Fibroblast of the aortic adventitia (primary cell): ENCODE measurements around the gene CDKN1C. TPM values are rescaled to one million over a fixed set of nuclear protein-coding genes. Genes with fewer than 3 reads are reported as not detected.

Source experiments
- DNase-seq: peaks from one replicate; pipeline ENCODE4 v3.0.0-alpha.2; 2010; ENCODE audit warnings: low read depth
- H3K4me3 ChIP-seq: 2 replicates; pipeline ENCODE4 v1.5.1; 2011; ENCODE audit warnings: low read depth, mild to moderate bottlenecking, control low read depth, low read length, moderate library complexity
- total RNA-seq: library from RNA; depleted of rRNA; stranded (reverse); fragments of >200 nt; gene quantifications from 2 replicates; pipeline ENCODE4 v1.2.3, GENCODE V29; 2012; ENCODE audit warnings: low replicate concordance
- TF ChIP-seq, protein P1 (sequence below): IDR thresholded peaks from 2 replicates; pipeline ENCODE4 v1.5.1; 2011; ENCODE audit warnings: mild to moderate bottlenecking, low read length, control low read depth, inconsistent platforms; ENCODE audit not compliant: insufficient read depth

Gene CDKN1C
- total RNA-seq, 1 donor, result 4.2 TPM

DNA sequence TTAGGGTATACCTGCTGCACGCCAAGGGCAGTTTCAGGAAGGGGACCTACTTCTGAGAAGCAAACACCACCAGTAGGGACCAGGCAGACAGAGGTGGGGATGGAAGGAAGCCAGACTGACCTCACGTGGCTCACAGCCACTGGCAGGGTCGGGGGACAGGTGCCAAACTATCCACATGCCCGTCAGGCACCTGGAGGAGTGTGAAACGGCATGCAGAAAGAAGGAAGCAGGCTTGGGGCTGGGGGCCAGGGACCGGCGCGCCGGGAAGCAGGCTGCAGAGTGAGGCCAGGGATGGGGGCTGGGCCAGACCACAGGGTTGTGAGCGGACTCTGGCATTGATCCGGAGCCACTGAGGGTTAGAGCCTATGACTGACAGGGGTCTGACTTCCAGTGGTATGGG is 47.5 kb downstream of the CDKN1C start:
- no peak overlapping the region for H3K4me3 ChIP-seq
- DNase-seq, result no peak
- TF ChIP-seq, protein P1, sequence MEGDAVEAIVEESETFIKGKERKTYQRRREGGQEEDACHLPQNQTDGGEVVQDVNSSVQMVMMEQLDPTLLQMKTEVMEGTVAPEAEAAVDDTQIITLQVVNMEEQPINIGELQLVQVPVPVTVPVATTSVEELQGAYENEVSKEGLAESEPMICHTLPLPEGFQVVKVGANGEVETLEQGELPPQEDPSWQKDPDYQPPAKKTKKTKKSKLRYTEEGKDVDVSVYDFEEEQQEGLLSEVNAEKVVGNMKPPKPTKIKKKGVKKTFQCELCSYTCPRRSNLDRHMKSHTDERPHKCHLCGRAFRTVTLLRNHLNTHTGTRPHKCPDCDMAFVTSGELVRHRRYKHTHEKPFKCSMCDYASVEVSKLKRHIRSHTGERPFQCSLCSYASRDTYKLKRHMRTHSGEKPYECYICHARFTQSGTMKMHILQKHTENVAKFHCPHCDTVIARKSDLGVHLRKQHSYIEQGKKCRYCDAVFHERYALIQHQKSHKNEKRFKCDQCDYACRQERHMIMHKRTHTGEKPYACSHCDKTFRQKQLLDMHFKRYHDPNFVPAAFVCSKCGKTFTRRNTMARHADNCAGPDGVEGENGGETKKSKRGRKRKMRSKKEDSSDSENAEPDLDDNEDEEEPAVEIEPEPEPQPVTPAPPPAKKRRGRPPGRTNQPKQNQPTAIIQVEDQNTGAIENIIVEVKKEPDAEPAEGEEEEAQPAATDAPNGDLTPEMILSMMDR, result no peak

DNA sequence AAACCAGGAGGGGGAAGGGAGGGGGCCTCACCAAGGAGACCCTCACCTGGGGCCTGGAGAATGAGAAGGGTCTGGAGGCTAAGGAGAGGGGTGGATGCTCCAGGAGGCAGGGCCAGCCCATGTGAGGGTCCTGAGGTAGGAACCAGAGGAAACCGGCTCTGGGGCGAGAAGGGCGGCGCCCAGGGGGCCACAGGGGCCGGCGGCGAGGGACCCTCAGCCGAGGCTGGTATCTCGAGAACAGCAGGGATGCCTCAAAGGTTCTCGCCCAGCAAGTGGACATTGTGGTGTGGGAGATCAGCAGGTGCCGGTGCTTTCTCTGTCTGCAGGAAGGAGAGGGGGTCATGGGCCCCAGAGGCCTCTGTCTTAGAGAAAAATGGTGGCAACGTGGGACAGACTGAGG is 47.9 kb downstream of the CDKN1C start:
- TF ChIP-seq, protein P1, result no peak
- no peak for DNase-seq
- H3K4me3 ChIP-seq, result no peak overlapping the region

DNA sequence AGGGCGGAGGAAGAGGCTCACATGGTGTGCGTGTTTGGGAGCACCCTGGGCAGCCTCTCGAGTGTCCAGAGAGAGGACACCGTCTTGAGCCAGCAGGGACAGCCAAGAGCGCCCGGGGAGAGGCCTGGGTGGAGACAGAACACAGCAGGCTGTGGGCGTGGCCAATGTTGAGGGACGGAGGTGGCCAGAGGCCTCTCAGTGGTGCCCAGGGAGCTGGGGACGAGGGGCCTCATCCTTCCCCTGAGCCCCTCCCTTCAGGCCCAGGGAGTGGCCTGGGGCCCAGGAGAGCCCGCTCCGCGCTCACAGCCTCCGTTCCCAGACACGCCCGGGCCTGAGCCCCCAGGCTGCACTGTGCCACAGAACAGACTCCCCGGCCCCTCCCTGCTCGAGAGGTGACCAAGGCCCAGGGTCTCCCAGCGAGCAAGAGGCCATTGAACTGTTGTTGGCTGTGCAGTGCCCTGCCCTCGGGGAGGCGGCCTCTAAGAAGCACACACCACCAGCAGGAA is 48.4 kb downstream of the CDKN1C start:
- TF ChIP-seq, protein P1, result peak; percentile 53
- H3K4me3 ChIP-seq, result no peak overlapping the region
- DNase-seq, result peak; percentile 50

DNA sequence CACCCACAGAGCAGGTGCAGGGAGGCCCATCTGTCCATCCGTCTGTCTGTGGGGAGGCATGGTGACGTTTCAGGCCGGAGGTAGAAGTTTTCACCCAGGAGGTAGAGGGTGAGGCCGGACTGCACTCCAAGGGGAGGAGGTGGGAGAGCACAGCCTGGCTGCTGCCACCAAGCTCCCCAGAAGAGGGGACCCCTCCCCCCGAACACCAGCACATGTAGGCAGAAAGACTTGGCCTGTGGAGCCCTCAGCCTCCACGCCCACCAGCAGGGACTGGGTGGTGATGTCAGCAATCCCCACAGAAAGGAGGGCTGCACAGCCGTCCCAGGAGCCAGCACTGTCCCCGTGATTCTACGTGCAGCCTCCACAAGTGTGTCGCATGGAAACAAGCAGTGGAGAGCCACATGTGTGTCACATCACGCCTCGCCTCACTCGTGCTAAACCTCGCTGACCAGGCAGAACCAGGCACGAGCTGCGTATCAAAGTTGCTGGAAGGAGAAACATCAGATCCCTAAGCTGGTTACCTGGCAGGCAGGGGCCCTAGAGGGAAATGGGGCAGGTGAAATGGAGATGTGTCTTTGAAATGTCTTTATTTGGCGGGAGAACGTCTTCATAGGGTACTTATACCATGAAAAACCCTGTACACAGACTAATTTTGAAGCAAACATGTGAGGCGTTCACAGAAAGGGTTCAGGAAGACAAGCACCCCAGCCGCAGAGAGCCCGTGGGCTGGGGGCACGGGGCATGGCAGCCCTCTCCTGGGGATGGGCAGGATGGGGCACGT is 49.1 kb downstream of the CDKN1C start:
- no peak overlapping the region for H3K4me3 ChIP-seq
- TF ChIP-seq, protein P1, result no peak
- no peak for DNase-seq

DNA sequence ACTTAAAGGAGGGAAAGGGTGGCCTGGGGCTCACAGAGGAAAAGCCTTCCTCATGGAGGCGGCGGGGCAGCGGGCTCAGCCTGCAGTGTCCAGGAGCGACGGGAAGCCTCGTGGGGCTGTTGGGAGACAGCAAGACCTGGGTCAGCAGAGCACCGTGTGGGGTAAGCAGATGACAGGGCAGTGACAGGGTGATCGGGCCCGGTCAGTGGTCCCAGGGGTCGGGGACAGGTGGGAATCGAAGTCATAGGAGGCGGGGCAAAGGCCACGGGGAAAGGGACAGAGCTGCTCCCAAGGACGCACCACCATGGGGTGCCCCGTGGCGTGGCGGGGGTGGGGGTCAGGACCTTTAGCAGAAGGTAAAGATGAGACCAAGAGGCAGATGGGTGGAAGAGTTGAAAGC is 49.8 kb downstream of the CDKN1C start:
- DNase-seq, result no peak
- TF ChIP-seq, protein P1, result no peak
- no peak overlapping the region for H3K4me3 ChIP-seq

DNA sequence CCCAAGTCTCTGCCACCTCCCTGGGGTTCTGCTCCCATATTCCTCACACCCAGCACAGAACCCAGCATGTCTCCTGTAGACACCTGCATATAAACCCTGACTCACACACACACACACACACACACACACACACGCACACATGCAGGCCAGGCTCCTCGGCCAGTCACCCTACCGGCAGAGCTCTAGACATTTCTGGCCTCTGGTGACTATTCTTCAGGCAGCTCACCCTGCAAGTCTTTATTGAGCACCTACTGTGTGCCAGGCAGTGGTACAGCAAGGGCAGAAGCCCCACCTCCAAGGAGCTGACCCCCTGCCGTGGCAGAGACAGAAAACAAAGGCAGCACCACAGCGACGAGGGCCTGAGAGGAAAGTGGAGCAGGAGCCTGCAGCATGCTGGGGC is 50.3 kb downstream of the CDKN1C start:
- TF ChIP-seq, protein P1, result no peak
- H3K4me3 ChIP-seq, result no peak overlapping the region
- no peak for DNase-seq
